ENCODE results near the gene SMAP2.

Gene SMAP2

DNA sequence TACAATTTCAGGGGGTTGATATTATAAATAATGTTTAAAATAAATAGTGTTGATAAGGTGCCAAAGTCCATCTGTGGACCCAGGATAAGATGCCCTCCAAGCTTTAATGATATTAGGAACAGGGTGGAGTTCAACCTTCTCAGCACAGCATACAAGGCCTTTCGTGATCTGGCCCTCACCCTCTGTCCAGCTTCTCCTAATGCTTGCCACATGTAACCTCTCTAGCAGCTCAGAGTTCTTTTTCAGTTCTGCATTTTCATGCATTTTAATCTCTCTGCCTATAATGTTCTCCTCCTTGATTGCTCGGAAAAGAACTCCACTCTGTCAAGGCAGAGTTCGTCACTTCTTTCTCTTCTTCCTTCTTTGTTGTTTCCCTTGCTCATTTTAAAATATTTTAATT lies 21.4 kb upstream of the SMAP2 start:
- TF ChIP-seq POLR2A (IDR thresholded peaks at IDR 0.05; ENCODE audit: extremely low read depth, insufficient read length) (no peak), MYC (IDR thresholded peaks at IDR 0.05; ENCODE audit: low read depth, low read length) (no peak), CTCF (IDR thresholded peaks at IDR 0.05; ENCODE audit: low read depth, low read length) (no peak), MAX (IDR thresholded peaks at IDR 0.05; ENCODE audit: low read depth, low read length) (no peak)
- no peak for DNase-seq (ENCODE audit: low read depth)

DNA sequence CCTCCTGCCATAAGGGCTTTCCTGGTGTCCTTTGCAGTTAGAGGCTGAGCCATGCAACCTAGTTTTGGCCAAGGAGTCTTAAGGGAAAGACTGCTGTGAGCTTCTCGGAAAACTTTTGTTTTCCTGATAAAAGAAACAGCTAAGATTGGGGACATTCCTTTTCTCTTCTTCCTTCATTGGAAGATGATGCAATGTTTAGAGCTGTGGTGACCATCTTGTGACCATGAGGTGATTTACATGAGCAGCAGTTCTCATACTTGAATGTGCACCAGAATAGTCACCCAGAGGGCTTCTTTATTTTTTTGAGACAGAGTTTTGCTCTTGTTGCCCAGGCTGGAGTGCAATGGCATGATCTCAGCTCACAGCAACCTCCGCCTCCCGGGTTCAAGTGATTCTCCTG lies 20.4 kb upstream of the SMAP2 start:
- TF ChIP-seq MAX (IDR thresholded peaks at IDR 0.05; ENCODE audit: low read depth, low read length) = no peak
- no peak for TF ChIP-seq CTCF (IDR thresholded peaks at IDR 0.05; ENCODE audit: low read depth, low read length)
- TF ChIP-seq MYC (IDR thresholded peaks at IDR 0.05; ENCODE audit: low read depth, low read length) = no peak
- no peak for TF ChIP-seq POLR2A (IDR thresholded peaks at IDR 0.05; ENCODE audit: extremely low read depth, insufficient read length)
- H3K4me3 ChIP-seq (ENCODE audit: low read depth, low read length) = no peak overlapping the region
- no peak for DNase-seq (ENCODE audit: low read depth)

More for the DNA sequence above, 21.4 kb upstream of the SMAP2 start:
- no peak overlapping the region for H3K4me3 ChIP-seq (ENCODE audit: low read depth, low read length)

DNA sequence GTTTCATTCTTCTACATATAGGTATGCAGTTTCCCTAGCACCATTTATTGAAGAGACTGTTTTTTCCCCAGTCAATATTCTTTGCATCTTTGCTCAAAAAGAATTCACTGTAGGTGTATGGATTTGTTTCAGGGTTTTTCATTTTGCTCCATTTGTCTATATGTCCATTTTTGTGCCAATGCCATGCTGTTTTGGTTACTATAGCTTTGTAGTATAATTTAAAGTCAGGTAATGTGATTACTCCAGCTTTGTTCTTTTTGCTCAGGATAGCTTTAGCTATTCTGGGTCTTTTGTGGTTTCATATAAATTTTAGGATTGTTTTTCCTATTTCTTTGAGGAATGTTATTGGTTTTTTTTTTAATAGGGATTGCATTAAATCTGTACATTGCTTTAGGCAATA lies 15.9 kb upstream of the SMAP2 start:
- TF ChIP-seq CTCF (IDR thresholded peaks at IDR 0.05; ENCODE audit: low read depth, low read length) (no peak), MAX (IDR thresholded peaks at IDR 0.05; ENCODE audit: low read depth, low read length) (no peak), POLR2A (IDR thresholded peaks at IDR 0.05; ENCODE audit: extremely low read depth, insufficient read length) (no peak), MYC (IDR thresholded peaks at IDR 0.05; ENCODE audit: low read depth, low read length) (no peak)
- no peak overlapping the region for H3K4me3 ChIP-seq (ENCODE audit: low read depth, low read length)
- no peak for DNase-seq (ENCODE audit: low read depth)

DNA sequence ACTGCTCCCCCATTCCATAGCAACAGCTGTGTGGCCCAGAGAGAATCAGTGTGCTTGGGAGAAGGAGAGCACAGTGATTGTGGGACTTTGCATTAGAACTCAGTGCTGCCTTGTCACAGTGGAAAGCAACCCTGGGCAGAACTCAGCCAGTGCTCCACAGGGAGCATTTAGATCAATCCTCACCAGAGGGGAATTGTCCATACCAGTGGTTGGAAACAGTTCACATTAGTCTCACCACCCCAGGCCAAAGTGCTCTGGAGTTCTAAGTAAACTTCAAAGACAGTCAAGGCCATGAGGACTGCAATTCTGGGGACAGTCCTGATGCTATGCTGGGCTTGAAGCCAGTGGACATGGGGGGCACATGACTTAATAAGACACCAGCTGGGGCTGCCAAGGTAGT lies 12.9 kb upstream of the SMAP2 start:
- no peak overlapping the region for H3K4me3 ChIP-seq (ENCODE audit: low read depth, low read length)
- TF ChIP-seq POLR2A (IDR thresholded peaks at IDR 0.05; ENCODE audit: extremely low read depth, insufficient read length) (no peak), MYC (IDR thresholded peaks at IDR 0.05; ENCODE audit: low read depth, low read length) (no peak), MAX (IDR thresholded peaks at IDR 0.05; ENCODE audit: low read depth, low read length) (no peak)
- DNase-seq (ENCODE audit: low read depth) = no peak

- TF ChIP-seq MYC (IDR thresholded peaks at IDR 0.05; ENCODE audit: low read depth, low read length) (no peak), MAX (IDR thresholded peaks at IDR 0.05; ENCODE audit: low read depth, low read length) (no peak), POLR2A (IDR thresholded peaks at IDR 0.05; ENCODE audit: extremely low read depth, insufficient read length) (no peak), CTCF (IDR thresholded peaks at IDR 0.05; ENCODE audit: low read depth, low read length) (no peak)
- H3K4me3 ChIP-seq (ENCODE audit: low read depth, low read length) = no peak overlapping the region
- no peak for DNase-seq (ENCODE audit: low read depth)
Measured at GRCh38 chr1:40361201-40361600, 12.3 kb upstream of the SMAP2 start.

DNA sequence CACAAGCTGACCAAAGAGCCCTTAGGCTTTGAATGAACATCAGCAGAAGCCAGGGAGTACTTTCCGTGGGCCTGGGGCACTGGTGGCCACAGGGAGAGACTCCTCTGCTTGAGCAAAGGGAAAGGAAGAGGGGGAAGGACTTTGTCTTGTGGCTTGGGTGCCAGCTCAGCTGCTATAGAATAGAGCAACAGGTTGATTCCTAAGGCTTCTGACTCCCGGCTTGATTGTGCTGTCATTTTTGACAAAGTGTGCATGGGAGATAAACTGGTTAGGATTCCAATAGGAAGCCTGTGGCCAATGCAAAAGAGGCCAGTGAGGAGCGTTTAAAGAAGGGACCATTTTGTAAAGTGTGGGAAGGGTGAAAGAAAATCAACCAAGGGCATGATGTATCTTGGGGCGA lies 11.9 kb upstream of the SMAP2 start:
- DNase-seq (ENCODE audit: low read depth) = no peak
- H3K4me3 ChIP-seq (ENCODE audit: low read depth, low read length) = no peak overlapping the region
- TF ChIP-seq MYC (IDR thresholded peaks at IDR 0.05; ENCODE audit: low read depth, low read length) (no peak), MAX (IDR thresholded peaks at IDR 0.05; ENCODE audit: low read depth, low read length) (no peak), POLR2A (IDR thresholded peaks at IDR 0.05; ENCODE audit: extremely low read depth, insufficient read length) (no peak), CTCF (IDR thresholded peaks at IDR 0.05; ENCODE audit: low read depth, low read length) (no peak)
